HepG2 (cell line): Measurements from ENCODE around the gene RNF150. TPM values are rescaled to one million over a fixed set of nuclear protein-coding genes. Genes with fewer than 3 reads are reported as not detected.

Experiments used
- ATAC-seq: fragments of 200-7000 bp; cut with Tn5 transposase; 3 replicates; pipeline ENCODE4 v1.9.1; 2020; ENCODE audit warnings: mild to moderate bottlenecking, moderate library complexity
- BruUV-seq: library from RNA; stranded (reverse); fragments of 400-500 nt; replicated peaks from 2 replicates; lab custom pipeline; 2021; lab: Mats Ljungman, UMichigan
- CTCF ChIA-PET: fragments of 300-600 bp; formaldehyde crosslinking; extraction: SDS; loops from one replicate; lab custom pipeline; 2021; ENCODE audit warnings: low total read pairs, inconsistent platforms, low intra/inter-chr PET ratio; lab: Yijun Ruan, JAX
- POLR2A ChIA-PET: fragments of 350-600 bp; sonication (Branson Sonifier 250); formaldehyde crosslinking; loops from one replicate; lab custom pipeline; 2020; ENCODE audit warnings: antibody characterized with exemption, inconsistent platforms; lab: Yijun Ruan, JAX
- DNase-seq: peaks from one replicate; pipeline ENCODE4 v3.0.0-alpha.2; 2015; ENCODE audit warnings: low spot score
- FAIRE-seq: peaks from 3 replicates; lab custom pipeline; 2011; peaks lifted over from hg19 to GRCh38; lab: Jason Lieb, UNC
- H2AFZ ChIP-seq: one replicate; pipeline ENCODE4 v1.6.1; 2011; ENCODE audit warnings: low read length, inconsistent platforms
- H3K27ac ChIP-seq: fragments of 300-600 bp; 3 replicates; pipeline ENCODE4 v1.8.0; 2011; ENCODE audit warnings: mixed run types, mild to moderate bottlenecking, mixed read lengths, low read length, inconsistent platforms; ENCODE audit not compliant: insufficient read depth; ENCODE audit errors: extremely low read length
- H3K27me3 ChIP-seq, 2 experiments: fragments of 200-600 bp in 1 of 2; 2 replicates in 1 of 2; 3 replicates in 1 of 2; pipeline versions ENCODE4 v1.6.0 to v1.8.0; 2011; ENCODE audit warnings: low read length in 2 of 2, mild to moderate bottlenecking in 2 of 2, moderate library complexity in 2 of 2, inconsistent platforms in 1 of 2; ENCODE audit not compliant: insufficient read depth in 2 of 2, control insufficient read depth in 1 of 2
- H3K36me3 ChIP-seq, 2 experiments: fragments of 200-600 bp in 1 of 2; replicated peaks in 1 of 2; 2 replicates in 1 of 2; 3 replicates in 1 of 2; pipeline versions ENCODE4 v1.5.1 to v1.8.0; 2011; ENCODE audit warnings: low read length in 2 of 2, inconsistent platforms in 1 of 2; ENCODE audit not compliant: insufficient read depth in 2 of 2, control insufficient read depth in 1 of 2
- H3K4me1 ChIP-seq: 2 replicates; pipeline ENCODE4 v1.5.1; 2012; ENCODE audit warnings: low read length, inconsistent platforms; ENCODE audit not compliant: insufficient read depth
- H3K4me2 ChIP-seq: 2 replicates; pipeline ENCODE4 v1.6.0; 2011; ENCODE audit warnings: low read depth, low read length, inconsistent platforms
- H3K4me3 ChIP-seq, 3 experiments: fragments of 200-600 bp in 1 of 3; sonication (generic), shearing (Covaris generic) in 1 of 3; replicated peaks in 1 of 3; 2 replicates each; pipeline ENCODE4 v1.5.1; 2011 to 2016; ENCODE audit warnings: low read length in 3 of 3, inconsistent platforms in 2 of 3, low read depth in 2 of 3, mild to moderate bottlenecking in 2 of 3, control low read depth in 1 of 3, mixed read lengths in 1 of 3; ENCODE audit not compliant: insufficient read depth in 1 of 3
- H3K79me2 ChIP-seq: one replicate; pipeline ENCODE4 v1.6.1; 2011; ENCODE audit warnings: low read length, inconsistent platforms; ENCODE audit not compliant: insufficient read depth
- H3K9ac ChIP-seq: 2 replicates; pipeline ENCODE4 v1.6.0; 2011; ENCODE audit warnings: mild to moderate bottlenecking, low read depth, low read length, inconsistent platforms; ENCODE audit not compliant: insufficient read depth
- H3K9me3 ChIP-seq: 2 replicates; pipeline ENCODE4 v1.5.1; 2012; ENCODE audit warnings: mild to moderate bottlenecking, low read length
- H4K20me1 ChIP-seq: 2 replicates; pipeline ENCODE4 v1.6.0; 2011; ENCODE audit warnings: inconsistent platforms, mild to moderate bottlenecking, low read length, moderate library complexity; ENCODE audit not compliant: insufficient read depth
- NBN ChIP-seq: fragments of 450-650 bp; conservative IDR thresholded peaks from 2 replicates; pipeline ENCODE4 v1.6.1; 2017
- PCBP2 ChIP-seq: fragments of 200-400 bp; formaldehyde crosslinking; optimal IDR thresholded peaks from 2 replicates; pipeline ENCODE3; 2018; ENCODE audit warnings: low read length, low read depth; ENCODE audit not compliant: poor library complexity, severe bottlenecking
- POGZ ChIP-seq: sonication (generic); formaldehyde crosslinking; IDR thresholded peaks from 2 replicates; pipeline ENCODE4 v1.4.0; 2020; ENCODE audit warnings: mild to moderate bottlenecking, missing genetic modification reagents
- RAD21 ChIP-seq: fragments of 450-650 bp; formaldehyde crosslinking; IDR thresholded peaks from 2 replicates; pipeline ENCODE4 v1.5.0; 2020; ENCODE audit warnings: mild to moderate bottlenecking
- TP53 ChIP-seq: sonication (generic); formaldehyde crosslinking; conservative IDR thresholded peaks from 2 replicates; pipeline ENCODE4 v1.4.0; 2020; ENCODE audit warnings: missing genetic modification reagents
- ZBTB34 ChIP-seq: sonication (generic); formaldehyde crosslinking; IDR thresholded peaks from 2 replicates; pipeline ENCODE4 v1.8.0; 2022; ENCODE audit warnings: mild to moderate bottlenecking, missing genetic modification reagents
- ZBTB38 ChIP-seq: sonication (generic); formaldehyde crosslinking; IDR thresholded peaks from 2 replicates; pipeline ENCODE4 v1.5.1; 2020; ENCODE audit warnings: mild to moderate bottlenecking, missing genetic modification reagents
- ZNF101 ChIP-seq: sonication (generic); formaldehyde crosslinking; IDR thresholded peaks from 2 replicates; pipeline ENCODE4 v1.4.0; 2020; ENCODE audit warnings: mild to moderate bottlenecking, low read depth, missing genetic modification reagents, borderline replicate concordance
- ZNF446 ChIP-seq: sonication (generic); formaldehyde crosslinking; IDR thresholded peaks from 2 replicates; pipeline ENCODE4 v1.5.0; 2020; ENCODE audit warnings: mild to moderate bottlenecking, missing genetic modification reagents
- ZNF724P ChIP-seq: sonication (generic); formaldehyde crosslinking; IDR thresholded peaks from 2 replicates; pipeline ENCODE4 v1.8.0; 2022; ENCODE audit warnings: missing genetic modification reagents, borderline replicate concordance
- WGBS: methylation state at CpG from one replicate; pipeline ENCODE4 v1.1.6; 2017; ENCODE audit warnings: low lambda C conversion rate; 5-methylcytosine and 5-hydroxymethylcytosine counted together
- in situ Hi-C: cut with HindIII; loops from 2 replicates; pipeline ENCODE4 v1.10.0; 2017; ENCODE audit warnings: low pct_unique_long_range_greater_than_20kb; ENCODE audit not compliant: extremely low pct_ligation_motif_present
- intact Hi-C: fragments of 100-400 bp; cut with micrococcal nuclease; formaldehyde crosslinking; loops from one replicate; pipeline ENCODE4 v1.10.0; 2022; ENCODE audit not compliant: unreplicated experiment
- polyA plus RNA-seq, 8 experiments: library from polyadenylated mRNA; depleted of rRNA in 3 of 8; stranded (reverse) in 7 of 8; unstranded in 1 of 8; fragments of >200 nt; fragmentation: Illumina TruSeq in 4 of 8; extraction: Trizol in 4 of 8; gene quantifications; 2 replicates each; pipeline versions ENCODE4 v1.2.1 to v1.2.3, GENCODE V29; 2011 to 2016; ENCODE audit warnings: low read depth in 4 of 8, missing spikeins in 1 of 8, mixed read lengths in 1 of 8; ENCODE audit not compliant: insufficient read depth in 1 of 8
- total RNA-seq, 5 experiments: library from RNA; depleted of rRNA; stranded (reverse); fragments of >200 nt; fragmentation: Illumina TruSeq; extraction: Trizol; gene quantifications; 2 replicates each; pipeline ENCODE4 v1.2.3, GENCODE V29; 2016; ENCODE audit warnings: low read depth in 1 of 5
- TF ChIP-seq, protein P1 (sequence below): sonication (generic); formaldehyde crosslinking; IDR thresholded peaks from 2 replicates; pipeline ENCODE4 v1.8.0; 2022; ENCODE audit warnings: mild to moderate bottlenecking, missing genetic modification reagents, moderate library complexity
- TF ChIP-seq, protein P2 (sequence below), 2 experiments: sonication (generic) in 1 of 2; formaldehyde crosslinking in 1 of 2; IDR thresholded peaks; 2 replicates each; pipeline versions ENCODE4 v1.4.0 to v1.6.1; 2016 to 2020; ENCODE audit warnings: borderline replicate concordance in 1 of 2, low read depth in 1 of 2, mild to moderate bottlenecking in 1 of 2, missing genetic modification reagents in 1 of 2

The RNF150 gene
- total and polyA plus RNA-seq, 2 of the 13 experiments (the other 11 are each of a cell fraction or from before 2014, with no cell fraction given), result 0.02 to 0.03 TPM

DNA sequence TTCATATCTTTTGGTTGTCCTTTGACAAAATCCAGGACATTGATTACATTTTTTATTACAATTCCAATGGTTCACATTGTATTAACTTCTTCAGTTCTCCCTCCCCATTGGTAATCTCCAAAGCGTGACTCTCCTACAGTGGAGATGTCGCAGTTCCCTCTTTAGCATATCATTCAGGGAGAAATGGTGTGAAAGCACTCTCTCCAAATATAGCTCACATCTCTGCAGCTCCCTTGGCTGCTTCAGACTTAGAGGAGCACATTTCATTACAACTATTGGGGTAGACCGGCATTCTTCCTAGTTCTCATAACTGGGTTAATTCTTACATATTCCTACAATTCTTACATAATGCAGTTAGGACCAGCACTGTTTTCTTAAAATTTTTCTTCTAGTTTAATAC is 25.3 kb downstream of the RNF150 start (continued):
- TF ChIP-seq, protein P1, sequence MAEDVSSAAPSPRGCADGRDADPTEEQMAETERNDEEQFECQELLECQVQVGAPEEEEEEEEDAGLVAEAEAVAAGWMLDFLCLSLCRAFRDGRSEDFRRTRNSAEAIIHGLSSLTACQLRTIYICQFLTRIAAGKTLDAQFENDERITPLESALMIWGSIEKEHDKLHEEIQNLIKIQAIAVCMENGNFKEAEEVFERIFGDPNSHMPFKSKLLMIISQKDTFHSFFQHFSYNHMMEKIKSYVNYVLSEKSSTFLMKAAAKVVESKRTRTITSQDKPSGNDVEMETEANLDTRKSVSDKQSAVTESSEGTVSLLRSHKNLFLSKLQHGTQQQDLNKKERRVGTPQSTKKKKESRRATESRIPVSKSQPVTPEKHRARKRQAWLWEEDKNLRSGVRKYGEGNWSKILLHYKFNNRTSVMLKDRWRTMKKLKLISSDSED (CRISPR knock-in tag), result no peak

GRCh38 chr4:141102367-141102766 is 30.9 kb downstream of the RNF150 start:
- BruUV-seq, result no TSS peak
- no peak for TF ChIP-seq ZBTB38 (CRISPR knock-in tag)
- TF ChIP-seq PCBP2, result no peak
- TF ChIP-seq, protein P2, sequence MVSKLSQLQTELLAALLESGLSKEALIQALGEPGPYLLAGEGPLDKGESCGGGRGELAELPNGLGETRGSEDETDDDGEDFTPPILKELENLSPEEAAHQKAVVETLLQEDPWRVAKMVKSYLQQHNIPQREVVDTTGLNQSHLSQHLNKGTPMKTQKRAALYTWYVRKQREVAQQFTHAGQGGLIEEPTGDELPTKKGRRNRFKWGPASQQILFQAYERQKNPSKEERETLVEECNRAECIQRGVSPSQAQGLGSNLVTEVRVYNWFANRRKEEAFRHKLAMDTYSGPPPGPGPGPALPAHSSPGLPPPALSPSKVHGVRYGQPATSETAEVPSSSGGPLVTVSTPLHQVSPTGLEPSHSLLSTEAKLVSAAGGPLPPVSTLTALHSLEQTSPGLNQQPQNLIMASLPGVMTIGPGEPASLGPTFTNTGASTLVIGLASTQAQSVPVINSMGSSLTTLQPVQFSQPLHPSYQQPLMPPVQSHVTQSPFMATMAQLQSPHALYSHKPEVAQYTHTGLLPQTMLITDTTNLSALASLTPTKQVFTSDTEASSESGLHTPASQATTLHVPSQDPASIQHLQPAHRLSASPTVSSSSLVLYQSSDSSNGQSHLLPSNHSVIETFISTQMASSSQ (IDR thresholded peaks at IDR 0.05; ENCODE audit: low read depth), result no peak
- TF ChIP-seq, protein P2 (CRISPR knock-in tag; IDR thresholded peaks at IDR 0.05; ENCODE audit: borderline replicate concordance), result no peak
- TF ChIP-seq POGZ (CRISPR knock-in tag), result no peak
- no peak for TF ChIP-seq ZNF446 (CRISPR knock-in tag)
- TF ChIP-seq ZNF101, result no peak
- no peak for TF ChIP-seq ZNF724P (CRISPR knock-in tag)
- TF ChIP-seq ZBTB34 (CRISPR knock-in tag), result no peak
- TF ChIP-seq TP53 (CRISPR knock-in tag), result no peak
- no peak for TF ChIP-seq NBN
- TF ChIP-seq RAD21 (CRISPR knock-in tag), result no peak

More at GRCh38 chr4:141102367-141102766, 30.9 kb downstream of the RNF150 start:
- H2AFZ ChIP-seq, result no peak overlapping the region
- FAIRE-seq (no peak), ATAC-seq (no peak), DNase-seq (no peak)
- no peaks in the 10 kb centered on the region for H3K4me1 ChIP-seq
- H3K4me3 ChIP-seq, result no peak overlapping the region
- H4K20me1 ChIP-seq, result no peaks in the 10 kb centered on the region
- no peaks in the 10 kb centered on the region for H3K36me3 ChIP-seq
- H3K4me2 ChIP-seq, result no peak overlapping the region
- H3K9me3 ChIP-seq, result no peaks in the 10 kb centered on the region
- H3K9ac ChIP-seq, result no peak overlapping the region
- in situ Hi-C loops (no loop called here), intact Hi-C loops (no loop called here)
- POLR2A ChIA-PET, result no interaction called here
- 30% methylated on average over 3 of the region's 3 CpGs for WGBS
- H3K27ac ChIP-seq, result no peak overlapping the region
- CTCF ChIA-PET, result no interaction called here
- H3K79me2 ChIP-seq, result no peaks in the 10 kb centered on the region
- no peaks in the 10 kb centered on the region for H3K27me3 ChIP-seq
